OCI-LY7 (cell line): ENCODE results near the gene RNF125.

Experiments used
- EZH2phosphoT487 ChIP-seq: fragments of 200-600 bp; sonication (generic); IDR thresholded peaks from 2 replicates; pipeline ENCODE4 v1.6.1; 2018; ENCODE audit warnings: low read depth, borderline replicate concordance, mild to moderate bottlenecking, mixed run types, antibody characterized with exemption, low read length, moderate library complexity, mixed read lengths
- TF ChIP-seq, protein P1 (sequence below): fragments of 200-600 bp; sonication (generic); conservative IDR thresholded peaks from 2 replicates; pipeline ENCODE4 v1.5.1; 2014; ENCODE audit warnings: mild to moderate bottlenecking, antibody characterized with exemption, low read length, moderate library complexity, mixed read lengths

DNA sequence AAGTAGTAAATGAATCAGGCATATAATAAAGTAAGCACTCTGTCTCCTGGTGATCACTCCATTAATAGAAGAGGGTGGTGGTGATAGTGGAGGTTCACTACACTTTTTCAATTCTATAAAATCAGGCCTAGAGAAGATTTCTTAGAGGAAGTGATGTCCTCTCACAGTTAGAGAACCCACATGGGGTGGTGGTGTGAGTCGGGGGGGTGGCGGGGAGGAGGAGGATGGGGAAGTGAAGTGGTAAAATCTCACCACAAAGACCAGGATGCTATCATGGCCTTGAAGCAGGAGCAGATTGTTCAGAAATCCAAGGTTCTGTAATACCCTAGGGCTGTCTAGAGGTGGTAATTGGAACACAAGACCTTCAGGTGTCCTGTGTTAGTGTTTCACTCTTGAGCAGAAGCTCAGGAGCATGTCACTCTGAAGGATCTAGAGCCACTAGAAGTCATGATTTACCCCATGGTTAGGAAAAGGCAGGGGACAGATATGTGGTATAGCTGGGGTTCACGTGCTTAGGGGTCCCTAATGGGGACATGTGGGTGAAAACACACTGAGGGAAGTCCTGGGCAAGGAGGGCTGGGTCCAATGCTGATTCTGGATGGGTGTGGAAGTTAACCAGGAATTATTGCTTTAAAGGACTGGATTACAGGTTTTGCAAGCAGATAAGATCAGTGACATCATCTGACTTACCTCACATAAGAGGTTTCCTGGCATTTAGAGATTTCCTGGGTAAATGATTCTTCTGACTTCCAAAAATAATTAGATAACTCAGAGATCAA is 31.0 kb downstream of the RNF125 start:
- TF ChIP-seq, protein P1, sequence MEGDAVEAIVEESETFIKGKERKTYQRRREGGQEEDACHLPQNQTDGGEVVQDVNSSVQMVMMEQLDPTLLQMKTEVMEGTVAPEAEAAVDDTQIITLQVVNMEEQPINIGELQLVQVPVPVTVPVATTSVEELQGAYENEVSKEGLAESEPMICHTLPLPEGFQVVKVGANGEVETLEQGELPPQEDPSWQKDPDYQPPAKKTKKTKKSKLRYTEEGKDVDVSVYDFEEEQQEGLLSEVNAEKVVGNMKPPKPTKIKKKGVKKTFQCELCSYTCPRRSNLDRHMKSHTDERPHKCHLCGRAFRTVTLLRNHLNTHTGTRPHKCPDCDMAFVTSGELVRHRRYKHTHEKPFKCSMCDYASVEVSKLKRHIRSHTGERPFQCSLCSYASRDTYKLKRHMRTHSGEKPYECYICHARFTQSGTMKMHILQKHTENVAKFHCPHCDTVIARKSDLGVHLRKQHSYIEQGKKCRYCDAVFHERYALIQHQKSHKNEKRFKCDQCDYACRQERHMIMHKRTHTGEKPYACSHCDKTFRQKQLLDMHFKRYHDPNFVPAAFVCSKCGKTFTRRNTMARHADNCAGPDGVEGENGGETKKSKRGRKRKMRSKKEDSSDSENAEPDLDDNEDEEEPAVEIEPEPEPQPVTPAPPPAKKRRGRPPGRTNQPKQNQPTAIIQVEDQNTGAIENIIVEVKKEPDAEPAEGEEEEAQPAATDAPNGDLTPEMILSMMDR: no peak
- TF ChIP-seq EZH2phosphoT487: no peak
